ENCODE data around the gene ABTB2.

GRCh38 chr11:34354782-34355181 is 3.0 kb downstream of the ABTB2 start:
- TF ChIP-seq CTCF (IDR thresholded peaks at IDR 0.05) (no peak), EP300 (IDR thresholded peaks at IDR 0.05) (no peak)

Data from tibial nerve (tissue), 4 donors.